HK-2 (cell line): ENCODE data around the gene CLCNKB.
"Not testable (repeated sequence)": the region's sequence is repeated elsewhere in the genome, so short reads cannot be mapped to it uniquely, and the experiment has no call there.

Experiments
- DNase-seq: peaks from one replicate; pipeline ENCODE4 v3.0.0-alpha.2; 2018; ENCODE audit not compliant: unreplicated experiment

Gene CLCNKB

GRCh38 chr1:16058394-16059120 is 15.0 kb downstream of the CLCNKB start:
- DNase-seq = not testable (repeated sequence)

- DNase-seq = no peak
Observed at GRCh38 chr1:16061266-16061665, 17.7 kb downstream of the CLCNKB start.

- DNase-seq = not testable (repeated sequence)
Observed at GRCh38 chr1:16061989-16062686, 18.6 kb downstream of the CLCNKB start.

GRCh38 chr1:16062687-16063075 is 19.1 kb downstream of the CLCNKB start:
- DNase-seq = not testable (repeated sequence)

- no peak for DNase-seq
Observed at GRCh38 chr1:16063226-16063829, 19.7 kb downstream of the CLCNKB start.

- no peak for DNase-seq
Observed at GRCh38 chr1:16063921-16064320, 20.3 kb downstream of the CLCNKB start.

- no peak for DNase-seq
Observed at GRCh38 chr1:16064536-16065268, 21.1 kb downstream of the CLCNKB start.

- no peak for DNase-seq
Observed at GRCh38 chr1:16065269-16065576, 21.6 kb downstream of the CLCNKB start.

GRCh38 chr1:16066245-16066644 is 22.7 kb downstream of the CLCNKB start:
- DNase-seq = no peak

GRCh38 chr1:16067127-16067768 is 23.7 kb downstream of the CLCNKB start:
- no peak for DNase-seq

GRCh38 chr1:16067933-16068332 is 24.4 kb downstream of the CLCNKB start:
- no peak for DNase-seq

GRCh38 chr1:16068356-16069270 is 25.0 kb downstream of the CLCNKB start:
- no peak for DNase-seq

- no peak for DNase-seq
Observed at GRCh38 chr1:16070640-16071355, 27.2 kb downstream of the CLCNKB start.

- no peak for DNase-seq
Observed at GRCh38 chr1:16071614-16072013, 28.0 kb downstream of the CLCNKB start.

GRCh38 chr1:16072095-16072494 is 28.5 kb downstream of the CLCNKB start:
- no peak for DNase-seq

- no peak for DNase-seq
Observed at GRCh38 chr1:16072616-16073484, 29.3 kb downstream of the CLCNKB start.

- DNase-seq = no peak
Observed at GRCh38 chr1:16073490-16074119, 30.0 kb downstream of the CLCNKB start, which contains the start of gene FAM131C. FAM131C (minus strand) TSS chr1:16073651; CDS start chr1:16073442, 209 bp downstream.

- DNase-seq = no peak
Observed at GRCh38 chr1:16074217-16074616, 30.6 kb downstream of the CLCNKB start.
